NCI-H2196 treated with DMSO at 0.1 percent for 48 hours (cell line): ENCODE measurements around the gene LRRC59.
A peak's percentile ranks its signal among the peaks of the same experiment; 100 is the strongest.
"Not testable (repeated sequence)": the region's sequence is repeated elsewhere in the genome, so short reads cannot be mapped to it uniquely, and the experiment has no call there.

Experiments used
- DNase-seq: peaks from one replicate; lab custom pipeline; 2025; ENCODE audit not compliant: unreplicated experiment; lab: John Stamatoyannopoulos, UW

Gene LRRC59

GRCh38 chr17:50397111-50397918, at the start of gene LRRC59:
TSS of gene LRRC59 (minus strand) at chr17:50397523. CDS start at chr17:50397317, 206 bp downstream.
- DNase-seq: peak; percentile 48

- no peak for DNase-seq
These were observed 48.5 kb upstream of the LRRC59 start for GRCh38 chr17:50445730-50446325.

DNA sequence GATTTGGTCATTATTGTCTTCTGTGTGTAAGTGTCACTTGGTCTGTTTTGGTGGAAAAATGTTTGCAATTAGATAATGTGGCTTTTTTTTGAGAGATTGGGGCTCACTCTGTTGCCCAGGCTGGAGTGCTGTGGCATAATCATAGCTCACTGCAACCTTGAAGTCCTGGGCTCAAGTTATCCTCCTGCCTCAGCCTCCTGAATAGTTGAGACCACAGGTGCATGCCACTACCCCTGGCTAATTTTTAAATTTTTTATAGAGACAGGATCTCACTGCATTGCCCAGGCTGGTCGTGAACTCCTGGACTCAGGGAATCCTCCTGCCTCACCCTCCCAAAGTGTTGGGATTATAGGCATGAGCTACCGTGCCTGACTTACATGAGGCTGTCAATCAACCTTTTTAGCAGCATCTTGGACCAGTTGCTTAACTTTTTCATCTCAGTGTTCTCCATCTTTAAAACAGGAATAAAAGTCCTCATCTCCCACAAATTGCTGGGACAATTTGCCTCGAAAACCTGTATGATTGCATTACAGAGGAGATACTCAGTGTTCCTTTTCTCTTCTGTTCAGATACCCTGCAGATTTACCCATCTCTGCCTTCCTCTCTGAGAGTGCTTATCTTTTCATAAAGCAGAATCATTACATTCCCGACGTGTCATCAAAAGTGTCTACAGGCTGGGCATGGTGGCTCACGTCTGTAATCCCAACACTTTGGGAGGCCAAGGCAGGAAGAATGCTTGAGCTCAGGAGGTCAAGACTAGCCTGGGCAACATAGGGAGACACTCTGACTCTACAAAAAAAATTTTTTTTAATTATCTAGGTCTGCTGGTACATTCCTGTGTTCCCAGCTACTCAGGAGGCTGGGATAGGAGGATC, 47.8 kb upstream of the LRRC59 start:
- no peak for DNase-seq

DNA sequence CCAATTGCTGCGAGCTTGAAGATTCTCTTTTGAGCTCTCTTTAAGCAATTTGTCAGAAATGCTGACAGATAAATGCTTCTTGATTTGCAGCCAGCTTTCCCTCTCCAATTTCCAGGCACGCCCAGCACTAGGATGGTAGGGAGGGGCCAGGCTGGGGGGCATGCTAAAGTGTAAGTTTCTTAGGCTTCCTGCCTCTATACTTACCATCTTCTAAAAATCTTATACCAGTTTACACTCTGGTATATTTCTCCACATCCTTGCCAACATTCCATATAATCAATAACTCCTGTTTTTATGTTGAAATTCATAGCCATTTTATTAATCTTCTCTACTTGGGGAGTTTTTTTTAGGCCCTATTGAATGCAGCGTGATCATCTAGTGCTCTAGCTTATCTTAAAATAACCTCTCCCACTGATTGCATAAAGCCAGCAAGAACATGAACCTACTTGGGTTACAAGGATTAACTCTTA, 46.2 kb upstream of the LRRC59 start:
- DNase-seq: no peak

DNA sequence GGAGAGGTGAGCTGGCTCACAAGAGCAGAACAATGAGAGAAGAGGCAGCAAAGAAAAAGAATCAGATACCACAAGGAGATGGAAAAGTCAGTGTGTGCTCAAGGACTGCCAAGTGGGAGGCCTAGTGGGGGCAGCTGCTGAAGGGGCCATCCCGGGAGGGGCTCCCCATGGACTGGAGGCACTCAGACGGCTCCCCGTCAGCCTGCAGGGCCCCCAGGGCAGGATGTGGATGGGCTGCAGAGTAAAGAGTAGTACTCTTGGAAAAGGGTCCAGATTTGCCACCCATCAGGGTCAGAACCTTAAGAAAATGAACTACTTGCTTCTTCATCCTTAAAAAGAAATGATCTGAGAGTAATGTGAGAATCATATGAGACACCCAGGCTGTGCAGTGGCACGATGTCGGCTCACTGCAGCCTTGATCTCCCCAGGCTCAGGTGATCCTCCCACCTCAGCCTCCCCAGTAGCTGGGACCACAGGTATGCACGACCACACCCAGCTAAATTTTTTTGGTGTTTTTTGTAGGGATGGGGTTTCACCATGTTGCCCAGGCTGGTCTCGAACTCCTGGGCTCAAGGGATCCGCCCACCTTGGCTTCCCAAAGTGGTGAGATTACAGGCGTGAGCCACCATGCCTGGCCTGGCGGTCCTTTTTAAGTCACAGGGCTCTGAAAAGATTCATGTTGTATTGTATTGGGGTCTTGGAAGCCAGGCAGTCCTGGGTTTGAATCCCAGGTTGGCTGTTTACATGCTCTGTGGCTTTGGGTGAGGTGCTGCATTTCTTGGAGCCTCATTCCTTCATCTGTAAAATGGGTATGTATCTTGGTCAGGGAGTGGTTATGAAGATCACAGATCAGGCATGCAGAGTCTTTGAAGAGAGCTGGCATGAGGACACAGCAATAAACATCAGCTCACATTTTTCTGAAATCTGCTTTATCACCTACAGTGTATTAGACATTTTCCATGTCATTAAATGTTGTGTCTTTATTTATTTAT, 43.8 kb upstream of the LRRC59 start:
- DNase-seq: no peak

DNA sequence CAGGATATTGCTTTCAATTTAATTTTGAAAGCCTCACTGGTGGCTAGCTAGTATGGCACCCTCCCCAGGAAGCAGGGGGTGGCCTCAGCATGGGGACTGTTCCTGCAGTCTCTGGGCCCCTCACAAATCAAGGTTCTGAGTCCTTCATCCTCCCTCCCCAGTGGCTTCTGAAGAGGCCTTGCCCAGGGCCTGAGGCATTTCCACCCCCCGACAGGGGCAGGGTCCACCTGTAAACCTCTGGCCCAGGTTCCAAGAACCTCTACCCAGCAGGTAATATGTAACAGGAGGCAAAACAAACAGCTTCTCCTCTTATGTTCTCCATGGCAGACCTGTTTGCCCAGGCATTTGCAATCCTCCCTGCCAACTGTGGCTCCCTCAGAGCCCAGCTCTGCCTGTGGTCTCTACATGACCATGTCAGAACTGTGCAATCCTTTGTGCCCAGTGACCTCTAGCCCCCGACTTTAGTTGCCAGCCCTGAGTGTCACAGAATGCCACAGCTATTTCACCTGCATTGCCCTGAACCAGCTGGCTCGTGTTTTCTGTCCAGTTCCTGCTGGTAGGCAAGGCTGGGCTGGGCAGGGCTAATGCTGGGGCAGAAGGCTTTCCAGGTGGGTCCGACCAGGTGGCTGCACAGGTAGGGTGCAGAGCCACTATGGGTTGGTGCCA, 43.0 kb upstream of the LRRC59 start:
- peak; percentile 80 for DNase-seq

DNA sequence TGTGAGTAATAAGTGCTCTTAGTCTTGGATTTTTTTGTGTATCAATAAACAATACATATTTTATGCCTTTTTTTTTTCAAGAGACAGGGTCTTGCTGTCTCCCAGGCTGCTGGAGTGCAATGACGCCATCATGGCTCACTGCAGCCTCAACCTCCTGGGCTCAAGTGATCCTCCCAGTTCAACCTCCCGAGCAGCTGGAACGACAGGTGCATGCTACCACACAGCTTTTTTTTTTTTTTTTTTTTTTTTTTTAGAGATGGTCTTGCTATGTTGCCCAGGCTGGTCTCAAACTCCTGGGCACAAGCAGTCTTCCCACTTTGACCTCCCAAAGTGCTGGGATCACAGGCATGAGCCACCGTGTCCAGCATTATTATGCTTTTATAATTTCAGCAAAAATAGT, 41.7 kb upstream of the LRRC59 start:
- no peak for DNase-seq

DNA sequence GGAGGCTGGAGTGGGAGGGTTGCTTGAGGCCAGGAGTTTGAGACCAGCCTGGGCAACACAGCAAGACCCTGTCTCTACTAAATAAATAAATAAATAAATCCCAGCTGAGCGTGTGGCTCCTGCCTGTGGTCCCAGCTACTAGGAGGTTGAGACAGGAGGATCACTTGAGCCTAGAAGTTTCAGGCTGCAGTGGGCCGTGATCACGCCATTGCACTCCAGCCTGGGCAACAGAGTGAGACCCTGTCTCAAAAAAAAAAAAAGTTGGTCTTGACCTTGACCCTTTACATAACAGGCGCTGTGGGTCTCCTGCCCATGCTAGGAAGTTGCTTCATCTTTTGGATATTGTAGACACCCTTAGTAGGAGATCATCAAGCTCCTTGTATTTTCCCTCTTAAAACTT, 40.1 kb upstream of the LRRC59 start:
- no peak for DNase-seq

- no peak for DNase-seq
These were observed 34.9 kb upstream of the LRRC59 start for GRCh38 chr17:50432125-50432762.

DNA sequence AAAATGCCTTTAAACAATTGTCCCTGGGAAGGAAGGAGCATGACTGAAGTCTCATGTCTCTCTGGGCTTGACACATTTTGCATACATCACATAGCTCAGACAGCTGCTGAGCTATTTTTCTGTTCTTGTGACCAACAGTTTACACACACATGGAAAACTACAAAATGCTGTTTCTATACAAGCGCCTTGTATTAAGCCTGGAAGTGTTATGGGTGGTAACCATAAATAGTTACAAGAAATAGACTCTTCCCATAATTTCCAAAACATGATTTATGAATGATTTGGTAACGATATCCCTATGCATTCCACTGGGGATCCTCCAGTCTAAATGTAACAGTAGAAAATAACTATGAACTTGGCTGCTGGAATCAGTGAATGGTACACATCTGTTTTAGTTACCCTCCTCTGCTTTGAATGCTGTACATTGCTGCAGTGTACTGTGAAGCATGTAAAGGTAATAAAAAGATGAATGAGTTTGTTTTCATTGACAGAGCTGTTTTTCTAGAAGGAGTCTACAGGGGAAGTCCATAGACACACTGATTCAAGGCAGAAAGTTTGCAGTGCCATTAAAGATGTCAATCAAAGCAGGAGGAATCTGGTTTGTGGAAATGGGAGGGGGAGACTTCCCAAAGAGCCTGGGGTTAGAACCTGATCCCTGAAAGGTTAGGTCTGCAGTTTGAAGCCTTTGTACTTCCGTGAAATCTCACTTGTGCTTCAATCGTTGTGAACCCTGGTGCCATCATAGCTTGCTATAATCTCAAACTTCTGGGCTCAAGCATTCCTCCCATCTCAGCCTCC, 33.7 kb upstream of the LRRC59 start:
- DNase-seq: no peak

- DNase-seq: no peak
These were observed 32.5 kb upstream of the LRRC59 start for GRCh38 chr17:50429793-50430192.

DNA sequence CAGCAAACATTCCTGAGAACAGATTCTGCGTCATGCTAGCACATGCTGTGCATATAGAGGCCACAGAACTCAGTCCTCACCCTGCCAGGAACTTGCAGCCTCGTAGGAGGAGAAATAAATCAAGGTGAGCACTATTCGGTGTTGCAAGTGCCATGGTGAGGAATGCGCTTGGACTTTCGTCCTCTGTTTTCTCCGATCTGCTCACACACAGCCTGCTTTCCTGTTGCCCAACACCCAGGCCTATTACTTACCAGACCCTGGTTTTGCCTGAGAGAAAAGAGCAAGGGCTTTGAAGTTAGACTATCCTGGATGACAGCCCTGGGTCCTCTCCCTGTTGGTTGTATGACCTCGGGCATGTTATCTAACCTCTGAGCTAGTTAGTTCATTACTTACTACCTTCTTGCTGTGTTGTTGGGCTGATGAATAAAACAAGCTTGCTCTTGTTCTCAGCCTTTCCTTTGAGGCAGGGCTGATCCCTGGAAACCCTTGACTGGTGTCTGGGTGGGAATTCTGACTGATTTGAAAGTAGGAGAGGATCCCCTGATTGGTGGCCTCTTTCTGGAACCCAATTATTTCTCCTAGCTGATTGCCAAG, 31.6 kb upstream of the LRRC59 start:
- no peak for DNase-seq

GRCh38 chr17:50428126-50428525, 30.8 kb upstream of the LRRC59 start:
- not testable (repeated sequence) for DNase-seq

GRCh38 chr17:50426814-50427787, 29.8 kb upstream of the LRRC59 start:
- DNase-seq: no peak

DNA sequence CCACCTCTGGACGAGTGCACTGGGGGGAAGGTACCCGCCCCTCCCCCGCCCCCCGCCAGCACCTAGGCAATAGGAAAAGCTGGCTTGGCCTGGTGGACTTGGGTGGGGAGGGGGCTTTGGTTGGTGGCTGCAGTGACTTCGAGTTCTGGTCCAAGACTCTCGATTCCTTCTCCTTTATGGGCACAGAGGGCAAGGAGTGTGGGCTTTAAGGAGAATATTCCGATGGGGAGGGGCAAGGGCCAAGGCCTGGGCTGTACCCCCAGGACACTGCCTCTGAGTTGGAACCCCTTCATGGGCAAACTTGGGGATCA, 29.1 kb upstream of the LRRC59 start:
- DNase-seq: no peak

DNA sequence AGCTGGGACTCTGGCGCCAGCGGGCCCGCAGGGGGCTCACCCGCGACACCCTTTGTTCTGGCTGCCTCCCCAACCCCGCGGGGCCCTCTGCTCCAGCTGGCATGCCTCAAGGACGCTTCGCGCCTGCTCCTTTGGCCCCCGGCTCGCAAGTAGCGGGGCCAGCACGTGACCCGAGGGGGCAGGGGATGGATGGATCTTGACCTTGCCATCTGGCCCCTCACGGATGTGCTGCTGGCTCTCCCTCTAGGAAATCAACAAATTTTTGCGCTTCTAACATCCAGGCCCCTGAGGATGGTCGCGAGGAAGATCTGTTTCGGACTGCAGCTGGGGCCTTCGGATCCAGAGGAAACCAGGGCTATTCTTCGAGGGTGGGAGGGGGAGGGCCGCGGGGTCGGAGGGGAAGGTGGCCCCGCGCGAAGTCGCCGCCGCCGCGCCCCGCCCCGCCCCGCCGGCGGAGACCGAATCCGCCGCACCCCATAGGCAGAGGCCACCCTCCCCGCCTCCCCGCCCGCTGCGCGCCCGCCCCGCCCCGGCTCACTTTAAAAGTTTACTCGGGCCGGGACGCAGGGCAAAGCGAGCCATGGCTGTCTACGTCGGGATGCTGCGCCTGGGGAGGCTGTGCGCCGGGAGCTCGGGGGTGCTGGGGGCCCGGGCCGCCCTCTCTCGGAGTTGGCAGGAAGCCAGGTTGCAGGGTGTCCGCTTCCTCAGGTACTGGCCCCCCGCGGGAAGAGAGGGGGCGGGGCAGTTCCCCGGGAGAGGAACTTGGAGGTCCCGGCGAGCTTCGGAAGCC, 28.6 kb upstream of the LRRC59 start, which contains the start of gene ACSF2:
Gene ACSF2 (plus strand): TSS at position 537 of the 790 bp plus-strand sequence. CDS start 44 bp downstream, at position 581.
- no peak for DNase-seq
